HEK293 (cell line): ENCODE measurements around the gene CHST8.

Experiments
- CTCF ChIA-PET: fragments of 350-600 bp; formaldehyde crosslinking; extraction: SDS; loops from one replicate; lab custom pipeline; 2021; ENCODE audit warnings: antibody characterized with exemption; lab: Yijun Ruan, JAX
- POLR2A ChIA-PET: fragments of 300-600 bp; formaldehyde crosslinking; extraction: SDS; loops from one replicate; lab custom pipeline; 2020; ENCODE audit warnings: antibody characterized with exemption, inconsistent platforms; lab: Yijun Ruan, JAX
- H3K27ac ChIP-seq: fragments of 200-500 bp; sonication (Bioruptor generic); 2 replicates; pipeline ENCODE4 v1.5.1; 2014; ENCODE audit warnings: low read depth, low read length, control low read depth, inconsistent platforms; ENCODE audit errors: extremely low read depth
- H3K36me3 ChIP-seq, 2 experiments: fragments of 200-500 bp in 1 of 2; sonication (Bioruptor generic) in 1 of 2; 1 replicate in 1 of 2; 2 replicates in 1 of 2; pipeline ENCODE4 v1.5.1; 2014 to 2017; ENCODE audit warnings: inconsistent platforms in 2 of 2, low read length in 2 of 2; ENCODE audit not compliant: control insufficient read depth in 2 of 2, insufficient read depth in 1 of 2
- H3K4me1 ChIP-seq: fragments of 200-500 bp; sonication (Bioruptor generic); 2 replicates; pipeline ENCODE4 v1.5.1; 2014; ENCODE audit warnings: mild to moderate bottlenecking, low read length, inconsistent platforms; ENCODE audit not compliant: control insufficient read depth, insufficient read depth
- H3K4me3 ChIP-seq: 2 replicates; pipeline ENCODE4 v1.5.1; 2011; ENCODE audit warnings: low read depth, mild to moderate bottlenecking, control low read depth, low read length, moderate library complexity
- H3K9me3 ChIP-seq: fragments of 200-500 bp; sonication (Bioruptor generic); 2 replicates; pipeline ENCODE4 v1.5.1; 2014; ENCODE audit warnings: low read depth, low read length, inconsistent platforms; ENCODE audit not compliant: control insufficient read depth, insufficient read depth
- EGR2 ChIP-seq: fragments of 450-650 bp; formaldehyde crosslinking; IDR thresholded peaks from 2 replicates; pipeline ENCODE4 v1.5.1; 2016; ENCODE audit warnings: low read depth, missing biosample characterization, missing genetic modification characterization
- GLI4 ChIP-seq: fragments of 450-650 bp; formaldehyde crosslinking; IDR thresholded peaks from 2 replicates; pipeline ENCODE4 v1.5.1; 2016; ENCODE audit warnings: missing biosample characterization, missing genetic modification characterization
- HOXA7 ChIP-seq: sonication (generic); formaldehyde crosslinking; IDR thresholded peaks from 2 replicates; pipeline ENCODE4 v1.8.1; 2022; ENCODE audit warnings: missing genetic modification reagents, borderline replicate concordance
- HOXD13 ChIP-seq: sonication (generic); formaldehyde crosslinking; IDR thresholded peaks from 2 replicates; pipeline ENCODE4 v1.8.0; 2022; ENCODE audit warnings: missing genetic modification reagents, borderline replicate concordance
- RBAK ChIP-seq: fragments of 450-650 bp; formaldehyde crosslinking; IDR thresholded peaks from 2 replicates; pipeline ENCODE4 v1.5.1; 2016; ENCODE audit warnings: missing biosample characterization, missing genetic modification characterization
- TCF7L2 ChIP-seq: IDR thresholded peaks from 2 replicates; pipeline ENCODE4 v1.6.1; 2011; ENCODE audit warnings: low read depth, mild to moderate bottlenecking, inconsistent platforms, low read length, moderate library complexity, borderline replicate concordance
- YY1 ChIP-seq: fragments of 450-650 bp; formaldehyde crosslinking; IDR thresholded peaks from 2 replicates; pipeline ENCODE4 v1.5.1; 2018; ENCODE audit warnings: missing biosample characterization, missing genetic modification characterization
- ZFHX2 ChIP-seq: fragments of 450-650 bp; formaldehyde crosslinking; conservative IDR thresholded peaks from 2 replicates; pipeline ENCODE4 v1.5.1; 2016; ENCODE audit warnings: missing biosample characterization, missing genetic modification characterization
- ZFP69B ChIP-seq: fragments of 450-650 bp; formaldehyde crosslinking; IDR thresholded peaks from 2 replicates; pipeline ENCODE4 v1.5.1; 2016; ENCODE audit warnings: missing biosample characterization, missing genetic modification characterization
- ZNF2 ChIP-seq: fragments of 450-650 bp; formaldehyde crosslinking; IDR thresholded peaks from 2 replicates; pipeline ENCODE4 v1.5.1; 2016; ENCODE audit warnings: missing biosample characterization, missing genetic modification characterization
- ZNF221 ChIP-seq: fragments of 450-650 bp; formaldehyde crosslinking; IDR thresholded peaks from 2 replicates; pipeline ENCODE4 v1.5.1; 2017; ENCODE audit warnings: missing biosample characterization, missing genetic modification characterization, borderline replicate concordance
- ZNF544 ChIP-seq: fragments of 450-650 bp; formaldehyde crosslinking; IDR thresholded peaks from 2 replicates; pipeline ENCODE4 v1.5.0; 2017; ENCODE audit warnings: missing biosample characterization, missing genetic modification characterization
- ZNF560 ChIP-seq: fragments of 450-650 bp; formaldehyde crosslinking; IDR thresholded peaks from 2 replicates; pipeline ENCODE4 v1.5.1; 2017; ENCODE audit warnings: missing biosample characterization, missing genetic modification characterization, borderline replicate concordance
- ZNF585B ChIP-seq: fragments of 450-650 bp; formaldehyde crosslinking; IDR thresholded peaks from 2 replicates; pipeline ENCODE4 v1.5.1; 2016; ENCODE audit warnings: missing biosample characterization, missing genetic modification characterization
- ZNF654 ChIP-seq: fragments of 450-650 bp; formaldehyde crosslinking; IDR thresholded peaks from 2 replicates; pipeline ENCODE4 v1.5.1; 2016; ENCODE audit warnings: low read depth, missing biosample characterization, missing genetic modification characterization
- ZSCAN23 ChIP-seq: fragments of 450-650 bp; formaldehyde crosslinking; IDR thresholded peaks from 2 replicates; pipeline ENCODE4 v1.5.1; 2016; ENCODE audit warnings: missing biosample characterization, missing genetic modification characterization
- ZXDB ChIP-seq: fragments of 450-650 bp; formaldehyde crosslinking; IDR thresholded peaks from 2 replicates; pipeline ENCODE4 v1.5.1; 2016; ENCODE audit warnings: missing biosample characterization, missing genetic modification characterization
- TF ChIP-seq, protein P1 (sequence below): fragments of 450-650 bp; formaldehyde crosslinking; IDR thresholded peaks from 2 replicates; pipeline ENCODE4 v1.5.1; 2016; ENCODE audit warnings: missing biosample characterization, missing genetic modification characterization
- TF ChIP-seq, protein P2 (sequence below): fragments of 450-650 bp; formaldehyde crosslinking; IDR thresholded peaks from 2 replicates; pipeline ENCODE4 v1.5.1; 2016; ENCODE audit warnings: missing biosample characterization, missing genetic modification characterization
- TF ChIP-seq, protein P3 (sequence below): fragments of 450-650 bp; formaldehyde crosslinking; IDR thresholded peaks from 2 replicates; pipeline ENCODE4 v1.5.1; 2016; ENCODE audit warnings: missing biosample characterization, missing genetic modification characterization
- TF ChIP-seq, protein P4 (sequence below): fragments of 450-650 bp; formaldehyde crosslinking; IDR thresholded peaks from 2 replicates; pipeline ENCODE4 v1.5.1; 2016; ENCODE audit warnings: missing biosample characterization, missing genetic modification characterization

The CHST8 gene

DNA sequence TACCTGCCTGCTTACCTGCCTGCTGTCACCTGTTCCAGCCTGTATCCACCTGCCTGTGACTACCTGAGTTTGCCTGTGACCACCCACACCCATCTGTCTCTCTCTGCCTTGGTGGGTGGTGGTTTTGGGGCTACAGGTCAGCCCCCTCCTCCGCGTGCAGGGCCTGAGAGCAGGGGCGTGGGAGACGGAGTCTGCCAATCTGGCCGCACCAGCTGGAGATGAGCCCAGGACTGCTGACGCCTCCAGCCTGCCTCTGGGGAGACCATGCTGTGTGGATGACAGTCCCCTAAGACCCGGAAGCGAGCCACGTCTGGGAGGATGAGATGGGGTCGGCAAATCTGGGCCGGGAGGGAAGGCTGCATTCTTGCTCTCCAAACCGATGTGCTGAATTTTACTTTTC is 159.0 kb downstream of the CHST8 start:
- Histone ChIP-seq H3K27ac (no peak overlapping the region), H3K4me3 (no peak overlapping the region), H3K36me3 (no peaks in the 10 kb centered on the region), H3K9me3 (no peaks in the 10 kb centered on the region), H3K4me1 (peaks cover 4% of the 10 kb centered on the region)
- TF ChIP-seq, protein P1, sequence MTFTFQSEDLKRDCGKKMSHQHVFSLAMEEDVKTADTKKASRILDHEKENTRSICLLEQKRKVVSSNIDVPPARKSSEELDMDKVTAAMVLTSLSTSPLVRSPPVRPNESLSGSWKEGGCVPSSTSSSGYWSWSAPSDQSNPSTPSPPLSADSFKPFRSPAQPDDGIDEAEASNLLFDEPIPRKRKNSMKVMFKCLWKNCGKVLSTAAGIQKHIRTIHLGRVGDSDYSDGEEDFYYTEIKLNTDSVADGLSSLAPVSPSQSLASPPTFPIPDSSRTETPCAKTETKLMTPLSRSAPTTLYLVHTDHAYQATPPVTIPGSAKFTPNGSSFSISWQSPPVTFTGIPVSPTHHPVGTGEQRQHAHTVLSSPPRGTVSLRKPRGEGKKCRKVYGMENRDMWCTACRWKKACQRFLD (tag by site-specific recombination) = no peak
- TF ChIP-seq EGR2 (tag by site-specific recombination) (peak; percentile 77), YY1 (tag by site-specific recombination) (no peak), RBAK (tag by site-specific recombination) (no peak), ZNF560 (no peak), ZFHX2 (tag by site-specific recombination) (peak; percentile 78)
- CTCF ChIA-PET = interaction anchor here (0.6 to 11.3 kb wide), 8 partner anchors 13 to 672 kb away, joined by 3 to 341 read pairs (median 6); partner anchors contain the start of gene KCTD15
- POLR2A ChIA-PET = no interaction called here

DNA sequence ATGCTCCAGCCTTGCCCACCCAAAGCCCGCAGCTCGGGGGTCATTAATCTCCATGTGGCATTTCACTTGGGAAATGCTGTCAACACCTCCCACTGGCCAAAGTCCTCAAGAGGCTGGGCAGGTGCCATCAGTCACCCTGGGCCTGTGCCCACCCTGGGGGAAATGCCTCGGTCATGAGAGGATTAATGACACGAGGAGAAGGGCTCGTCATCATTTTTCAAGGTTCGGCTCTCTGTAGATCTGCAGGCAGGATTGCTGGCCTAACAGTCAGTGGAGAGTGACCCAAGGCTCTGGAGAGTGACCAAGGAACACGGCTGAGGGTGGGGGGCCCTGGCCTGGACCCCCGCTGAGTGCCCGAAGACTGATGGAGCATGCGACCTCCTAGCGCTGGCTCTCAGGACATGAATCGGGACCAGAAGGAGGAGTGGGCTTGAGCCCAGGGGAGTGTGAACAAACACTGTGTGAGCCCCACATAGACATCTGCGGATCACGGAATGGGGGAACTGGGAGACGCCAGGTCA is 159.7 kb downstream of the CHST8 start:
- ChIA-PET POLR2A (no interaction called here), CTCF (interaction anchor here (0.7 to 11.3 kb wide), 7 partner anchors 13 to 413 kb away, joined by 4 to 341 read pairs (median 5); partner anchors contain the start of gene KCTD15)
- TF ChIP-seq ZNF221 (tag by site-specific recombination) = no peak
- no peak for TF ChIP-seq ZNF585B (tag by site-specific recombination)
- TF ChIP-seq, protein P2, sequence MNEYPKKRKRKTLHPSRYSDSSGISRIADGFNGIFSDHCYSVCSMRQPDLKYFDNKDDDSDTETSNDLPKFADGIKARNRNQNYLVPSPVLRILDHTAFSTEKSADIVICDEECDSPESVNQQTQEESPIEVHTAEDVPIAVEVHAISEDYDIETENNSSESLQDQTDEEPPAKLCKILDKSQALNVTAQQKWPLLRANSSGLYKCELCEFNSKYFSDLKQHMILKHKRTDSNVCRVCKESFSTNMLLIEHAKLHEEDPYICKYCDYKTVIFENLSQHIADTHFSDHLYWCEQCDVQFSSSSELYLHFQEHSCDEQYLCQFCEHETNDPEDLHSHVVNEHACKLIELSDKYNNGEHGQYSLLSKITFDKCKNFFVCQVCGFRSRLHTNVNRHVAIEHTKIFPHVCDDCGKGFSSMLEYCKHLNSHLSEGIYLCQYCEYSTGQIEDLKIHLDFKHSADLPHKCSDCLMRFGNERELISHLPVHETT (tag by site-specific recombination) = no peak
- TF ChIP-seq GLI4 = no peak
- TF ChIP-seq ZNF544 (tag by site-specific recombination) = no peak
- TF ChIP-seq HOXA7 (CRISPR knock-in tag) = no peak
- TF ChIP-seq, protein P3, sequence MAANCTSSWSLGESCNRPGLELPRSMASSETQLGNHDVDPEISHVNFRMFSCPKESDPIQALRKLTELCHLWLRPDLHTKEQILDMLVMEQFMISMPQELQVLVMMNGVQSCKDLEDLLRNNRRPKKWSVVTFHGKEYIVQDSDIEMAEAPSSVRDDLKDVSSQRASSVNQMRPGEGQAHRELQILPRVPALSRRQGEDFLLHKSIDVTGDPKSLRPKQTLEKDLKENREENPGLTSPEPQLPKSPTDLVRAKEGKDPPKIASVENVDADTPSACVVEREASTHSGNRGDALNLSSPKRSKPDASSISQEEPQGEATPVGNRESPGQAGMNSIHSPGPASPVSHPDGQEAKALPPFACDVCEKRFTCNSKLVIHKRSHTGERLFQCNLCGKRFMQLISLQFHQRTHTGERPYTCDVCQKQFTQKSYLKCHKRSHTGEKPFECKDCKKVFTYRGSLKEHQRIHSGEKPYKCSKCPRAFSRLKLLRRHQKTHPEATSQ (tag by site-specific recombination) = no peak
- TF ChIP-seq HOXD13 (CRISPR knock-in tag) = no peak
- no peak for TF ChIP-seq ZNF2 (tag by site-specific recombination)
- TF ChIP-seq ZNF654 (tag by site-specific recombination) = no peak
- no peak for TF ChIP-seq ZFP69B (tag by site-specific recombination)
- TF ChIP-seq, protein P4, sequence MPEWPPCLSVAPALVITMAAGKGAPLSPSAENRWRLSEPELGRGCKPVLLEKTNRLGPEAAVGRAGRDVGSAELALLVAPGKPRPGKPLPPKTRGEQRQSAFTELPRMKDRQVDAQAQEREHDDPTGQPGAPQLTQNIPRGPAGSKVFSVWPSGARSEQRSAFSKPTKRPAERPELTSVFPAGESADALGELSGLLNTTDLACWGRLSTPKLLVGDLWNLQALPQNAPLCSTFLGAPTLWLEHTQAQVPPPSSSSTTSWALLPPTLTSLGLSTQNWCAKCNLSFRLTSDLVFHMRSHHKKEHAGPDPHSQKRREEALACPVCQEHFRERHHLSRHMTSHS (tag by site-specific recombination) = no peak
- TF ChIP-seq ZXDB (tag by site-specific recombination) = no peak
- no peak for TF ChIP-seq ZSCAN23 (tag by site-specific recombination)
- TF ChIP-seq TCF7L2 = no peak
- Histone ChIP-seq H3K4me3 (no peak overlapping the region), H3K27ac (no peak overlapping the region), H3K4me1 (peaks cover 4% of the 10 kb centered on the region), H3K9me3 (no peaks in the 10 kb centered on the region), H3K36me3 (no peaks in the 10 kb centered on the region)
